PC-3 (cell line): Measurements from ENCODE around the gene ZNF621. TPM values are rescaled to one million over a fixed set of nuclear protein-coding genes. Genes with fewer than 3 reads are reported as not detected.
A peak's percentile ranks its signal among the peaks of the same experiment; 100 is the strongest.

Source experiments
- ATAC-seq: fragments of 200-7000 bp; cut with Tn5 transposase; 2 replicates; pipeline ENCODE4 v1.9.1; 2020; ENCODE audit warnings: mild to moderate bottlenecking, moderate library complexity
- BruUV-seq: library from RNA; stranded (reverse); fragments of 400-500 nt; replicated peaks from 2 replicates; lab custom pipeline; 2021; lab: Mats Ljungman, UMichigan
- CTCF ChIA-PET: fragments of 300-600 bp; sonication (Branson Sonifier 250); formaldehyde crosslinking; loops from one replicate; lab custom pipeline; 2022; ENCODE audit warnings: antibody characterized with exemption; lab: Charles Lee
- POLR2A ChIA-PET: fragments of 300-600 bp; sonication (Branson Sonifier 250); formaldehyde crosslinking; loops from one replicate; lab custom pipeline; 2022; ENCODE audit warnings: antibody characterized with exemption; ENCODE audit not compliant: unreplicated experiment; lab: Charles Lee
- DNase-seq: peaks from one replicate; pipeline ENCODE4 v3.0.0-alpha.2; 2015
- H2AFZ ChIP-seq: fragments of 300-600 bp; sonication (generic); 2 replicates; pipeline ENCODE4 v1.6.0; 2016; ENCODE audit warnings: antibody characterized with exemption, low read length
- H3F3A ChIP-seq: fragments of 300-600 bp; sonication (generic); one replicate; pipeline ENCODE4 v1.6.0; 2017; ENCODE audit warnings: antibody characterized with exemption, low read length, control low read depth, mild to moderate bottlenecking; ENCODE audit not compliant: unreplicated experiment
- H3K27ac ChIP-seq: fragments of 300-600 bp; sonication (generic); 2 replicates; pipeline ENCODE4 v1.5.1; 2016; ENCODE audit warnings: mild to moderate bottlenecking, low read length
- H3K27me3 ChIP-seq: fragments of 300-600 bp; sonication (generic); 2 replicates; pipeline ENCODE4 v1.6.1; 2016; ENCODE audit warnings: low read length, mixed read lengths
- H3K36me3 ChIP-seq: fragments of 300-600 bp; sonication (generic); 2 replicates; pipeline ENCODE4 v1.6.1; 2016; ENCODE audit warnings: low read depth, mixed run types, low read length, mixed read lengths
- H3K4me1 ChIP-seq: fragments of 300-600 bp; sonication (generic); 2 replicates; pipeline ENCODE4 v1.5.1; 2016; ENCODE audit warnings: low read length; ENCODE audit not compliant: insufficient read depth
- H3K4me2 ChIP-seq: fragments of 300-600 bp; sonication (generic); 2 replicates; pipeline ENCODE4 v1.6.0; 2016; ENCODE audit warnings: low read length
- H3K4me3 ChIP-seq: fragments of 300-600 bp; sonication (generic); 2 replicates; pipeline ENCODE4 v1.5.1; 2016; ENCODE audit warnings: mild to moderate bottlenecking, low read length, mixed read lengths
- H3K79me2 ChIP-seq: fragments of 300-600 bp; sonication (generic); 2 replicates; pipeline ENCODE4 v1.6.1; 2017; ENCODE audit warnings: low read length, mixed read lengths
- H3K9ac ChIP-seq: fragments of 300-600 bp; sonication (generic); 2 replicates; pipeline ENCODE4 v1.6.0; 2016; ENCODE audit warnings: mild to moderate bottlenecking, low read length
- H3K9me2 ChIP-seq: fragments of 300-600 bp; sonication (generic); replicated peaks from 2 replicates; pipeline ENCODE4 v1.6.1; 2016; ENCODE audit warnings: mixed run types, low read length, mixed read lengths
- H3K9me3 ChIP-seq: fragments of 300-600 bp; sonication (generic); 2 replicates; pipeline ENCODE4 v1.6.1; 2016; ENCODE audit warnings: low read length, mixed read lengths
- H4K20me1 ChIP-seq: fragments of 300-600 bp; sonication (generic); 2 replicates; pipeline ENCODE4 v1.6.1; 2016; ENCODE audit warnings: low read length, mixed read lengths
- CTCF ChIP-seq: fragments of 300-600 bp; sonication (generic); conservative IDR thresholded peaks from 2 replicates; pipeline ENCODE4 v1.5.1; 2017; ENCODE audit warnings: antibody characterized with exemption, low read depth, mild to moderate bottlenecking, low read length
- EZH2 ChIP-seq: fragments of 300-600 bp; sonication (generic); IDR thresholded peaks from one replicate; pipeline ENCODE4 v1.6.1; 2017; ENCODE audit warnings: antibody characterized with exemption, mild to moderate bottlenecking, low read length; ENCODE audit not compliant: unreplicated experiment
- EZH2phosphoT487 ChIP-seq: fragments of 300-600 bp; sonication (generic); IDR thresholded peaks from 2 replicates; pipeline ENCODE4 v1.6.1; 2018; ENCODE audit warnings: mild to moderate bottlenecking, antibody characterized with exemption, low read length, borderline replicate concordance
- intact Hi-C: fragments of 100-400 bp; cut with micrococcal nuclease; formaldehyde crosslinking; loops from 2 replicates; pipeline ENCODE4 v1.9.0; 2023
- total RNA-seq: library from RNA; depleted of rRNA; stranded (reverse); fragments of >200 nt; gene quantifications from 2 replicates; pipeline ENCODE4 v1.2.3, GENCODE V29; 2014

Gene ZNF621
- total RNA-seq, 1 experiment from 2014 or later, result 17.0 TPM

GRCh38 chr3:40584625-40585189 lies 59.9 kb downstream of the ZNF621 start:
- Histone ChIP-seq H3F3A (no peaks in the 10 kb centered on the region), H3K79me2 (no peaks in the 10 kb centered on the region), H3K9ac (no peak overlapping the region), H3K4me3 (no peak overlapping the region), H3K4me1 (no peaks in the 10 kb centered on the region), H3K9me2 (no peaks in the 10 kb centered on the region), H2AFZ (no peak overlapping the region), H3K4me2 (no peak overlapping the region), H3K36me3 (no peaks in the 10 kb centered on the region), H3K27ac (no peak overlapping the region), H3K27me3 (peaks cover 2% of the 10 kb centered on the region), H3K9me3 (no peaks in the 10 kb centered on the region), H4K20me1 (no peaks in the 10 kb centered on the region)
- no TSS peak for BruUV-seq
- DNase-seq (peak; percentile 82), ATAC-seq (peak; percentile 88)
- no peak for TF ChIP-seq EZH2phosphoT487
- no peak for TF ChIP-seq EZH2
- TF ChIP-seq CTCF, result peak; percentile 97
- ChIA-PET POLR2A (no interaction called here), CTCF (no interaction called here)
- intact Hi-C loops, result loop anchor here (1.0 to 5.0 kb wide), 2 partner anchors 618 to 1133 kb away; no protein-coding TSS in a partner anchor

GRCh38 chr3:40585381-40586016 lies 60.7 kb downstream of the ZNF621 start:
- H3K4me1 ChIP-seq, result no peaks in the 10 kb centered on the region
- H2AFZ ChIP-seq, result no peak overlapping the region
- ChIA-PET CTCF (no interaction called here), POLR2A (no interaction called here)
- no peaks in the 10 kb centered on the region for H3K27me3 ChIP-seq
- H4K20me1 ChIP-seq, result no peaks in the 10 kb centered on the region
- no peaks in the 10 kb centered on the region for H3K36me3 ChIP-seq
- ATAC-seq, result no peak
- H3K4me3 ChIP-seq, result no peak overlapping the region
- DNase-seq, result no peak
- H3F3A ChIP-seq, result no peaks in the 10 kb centered on the region
- no peak overlapping the region for H3K9ac ChIP-seq
- H3K79me2 ChIP-seq, result no peaks in the 10 kb centered on the region
- intact Hi-C loops, result no loop called here
- H3K9me3 ChIP-seq, result no peaks in the 10 kb centered on the region
- no peak overlapping the region for H3K27ac ChIP-seq
- TF ChIP-seq EZH2, result no peak
- no peak for TF ChIP-seq EZH2phosphoT487
- no peak for TF ChIP-seq CTCF
- no peak overlapping the region for H3K4me2 ChIP-seq
- H3K9me2 ChIP-seq, result no peaks in the 10 kb centered on the region
- no TSS peak for BruUV-seq

- H4K20me1 ChIP-seq, result no peaks in the 10 kb centered on the region
- H3K4me2 ChIP-seq, result no peak overlapping the region
- H3K9me2 ChIP-seq, result no peaks in the 10 kb centered on the region
- H3K36me3 ChIP-seq, result no peaks in the 10 kb centered on the region
- H3K4me1 ChIP-seq, result no peaks in the 10 kb centered on the region
- H3K79me2 ChIP-seq, result no peaks in the 10 kb centered on the region
- no peak for TF ChIP-seq CTCF
- TF ChIP-seq EZH2phosphoT487, result no peak
- no peak for TF ChIP-seq EZH2
- no TSS peak for BruUV-seq
- no peaks in the 10 kb centered on the region for H3F3A ChIP-seq
- no peak overlapping the region for H2AFZ ChIP-seq
- no peak overlapping the region for H3K4me3 ChIP-seq
- CTCF ChIA-PET, result no interaction called here
- H3K27ac ChIP-seq, result no peak overlapping the region
- intact Hi-C loops, result no loop called here
- ATAC-seq (no peak), DNase-seq (no peak)
- H3K27me3 ChIP-seq, result no peaks in the 10 kb centered on the region
- POLR2A ChIA-PET, result no interaction called here
- H3K9ac ChIP-seq, result no peak overlapping the region
- H3K9me3 ChIP-seq, result no peaks in the 10 kb centered on the region
Observed at GRCh38 chr3:40586901-40587300, 62.1 kb downstream of the ZNF621 start.
